HG02759 (cell line): ENCODE results near the gene KCNG1.

Experiments used
- ATAC-seq: cut with Tn5 transposase; IDR thresholded peaks from one replicate; pipeline ENCODE4 v1.9.1; 2021; ENCODE audit warnings: mild to moderate bottlenecking, moderate library complexity; ENCODE audit not compliant: unreplicated experiment

Gene KCNG1

DNA sequence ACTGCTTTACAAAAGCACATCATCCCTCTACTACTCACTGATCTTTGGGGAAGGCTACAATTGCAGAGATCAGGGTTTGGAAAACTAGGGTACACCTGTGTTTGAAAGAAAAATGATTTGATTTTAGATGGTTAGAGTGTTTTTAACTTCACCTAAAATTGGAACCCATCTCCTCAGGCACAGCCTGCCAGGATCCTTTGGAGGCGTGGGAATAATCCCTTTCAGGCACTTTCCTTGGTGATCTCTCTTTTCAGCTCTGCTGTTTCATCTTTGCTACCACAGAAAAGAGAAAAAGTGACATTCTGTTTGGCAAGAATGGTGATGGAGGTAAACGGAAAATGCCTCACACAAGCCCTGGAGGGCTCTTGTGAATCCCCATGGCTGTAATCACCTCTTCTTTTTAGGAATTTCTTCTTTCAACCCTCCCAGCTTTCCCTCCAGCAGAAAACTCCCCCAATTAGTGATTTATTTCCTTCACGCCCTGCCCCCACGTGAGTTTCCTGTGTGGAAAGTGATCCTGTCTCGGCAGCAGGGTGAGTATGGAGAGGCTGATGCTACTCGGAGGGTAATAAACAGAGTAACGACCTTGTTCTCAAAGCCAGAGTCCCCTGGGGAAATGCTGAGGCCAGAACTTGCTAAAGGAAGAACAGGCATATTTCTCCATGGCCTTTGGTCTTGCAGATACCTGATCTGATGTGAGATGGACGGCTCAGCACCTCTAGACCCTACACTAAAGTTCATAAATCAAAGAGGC is 9.2 kb downstream of the KCNG1 start:
- no peak for ATAC-seq

GRCh38 chr20:51012357-51012756 is 10.6 kb downstream of the KCNG1 start:
- ATAC-seq = no peak

DNA sequence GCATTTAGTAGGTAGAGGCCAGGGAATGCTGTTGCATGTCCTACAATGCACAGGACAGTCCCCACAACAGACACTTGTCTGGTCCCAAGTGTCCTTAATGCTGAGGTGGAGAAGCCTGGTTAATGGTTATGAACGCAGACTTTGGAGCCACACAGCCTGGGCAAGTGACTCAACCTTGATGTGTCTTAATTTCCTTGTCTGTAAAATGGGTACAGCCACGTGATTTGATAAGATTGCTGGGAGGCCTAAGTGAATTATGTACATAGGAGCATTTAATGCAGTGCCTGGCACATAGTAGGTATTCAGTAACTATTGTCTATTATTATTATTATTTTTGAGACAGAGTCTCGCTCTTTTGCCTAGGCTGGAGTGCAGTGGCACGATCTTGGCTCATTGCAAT is 11.4 kb downstream of the KCNG1 start:
- no peak for ATAC-seq

DNA sequence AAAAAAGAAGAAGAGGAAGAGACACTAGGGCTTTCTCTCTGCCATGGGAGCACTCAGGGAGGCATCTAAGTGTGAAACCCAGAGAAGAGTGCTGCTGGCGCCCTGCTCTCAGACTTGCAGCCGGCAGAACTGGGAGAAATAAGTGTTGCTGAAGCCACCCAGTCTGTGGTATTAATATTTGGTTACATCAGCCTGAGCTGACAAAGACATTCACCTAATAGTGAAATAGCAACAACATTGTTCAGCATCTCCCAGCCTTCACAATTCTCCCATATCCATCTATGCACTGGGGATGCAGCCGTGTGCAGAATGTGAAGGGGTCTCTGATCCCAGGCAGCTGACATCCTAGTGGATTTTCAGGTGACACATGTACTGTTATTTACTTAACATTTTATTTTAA is 12.0 kb downstream of the KCNG1 start:
- ATAC-seq = no peak

- no peak for ATAC-seq
Measured at GRCh38 chr20:51010043-51010365, 12.9 kb downstream of the KCNG1 start.

GRCh38 chr20:51009303-51010042 is 13.4 kb downstream of the KCNG1 start:
- ATAC-seq = no peak

DNA sequence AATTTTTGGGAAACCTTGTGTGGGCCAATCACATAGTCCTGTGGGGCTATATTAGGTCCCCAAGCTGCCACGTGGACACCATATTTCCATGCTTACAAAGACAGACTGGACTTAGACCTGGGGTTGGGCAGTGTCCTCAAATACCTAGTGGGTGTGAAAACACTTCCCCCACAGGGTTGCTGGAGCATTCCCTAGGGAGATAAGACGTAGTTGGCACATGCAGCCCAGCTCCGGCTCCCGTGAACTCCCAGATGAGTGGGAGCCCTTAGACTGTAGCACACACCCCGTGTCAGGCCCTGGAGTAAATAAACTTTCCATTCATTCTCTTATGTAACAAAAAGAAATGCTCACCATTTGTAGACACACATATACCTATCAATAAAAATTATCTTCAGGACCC is 14.2 kb downstream of the KCNG1 start:
- no peak for ATAC-seq

- ATAC-seq = no peak
Measured at GRCh38 chr20:51005214-51005613, 17.7 kb downstream of the KCNG1 start.

- no peak for ATAC-seq
Measured at GRCh38 chr20:51004781-51005180, 18.1 kb downstream of the KCNG1 start.

DNA sequence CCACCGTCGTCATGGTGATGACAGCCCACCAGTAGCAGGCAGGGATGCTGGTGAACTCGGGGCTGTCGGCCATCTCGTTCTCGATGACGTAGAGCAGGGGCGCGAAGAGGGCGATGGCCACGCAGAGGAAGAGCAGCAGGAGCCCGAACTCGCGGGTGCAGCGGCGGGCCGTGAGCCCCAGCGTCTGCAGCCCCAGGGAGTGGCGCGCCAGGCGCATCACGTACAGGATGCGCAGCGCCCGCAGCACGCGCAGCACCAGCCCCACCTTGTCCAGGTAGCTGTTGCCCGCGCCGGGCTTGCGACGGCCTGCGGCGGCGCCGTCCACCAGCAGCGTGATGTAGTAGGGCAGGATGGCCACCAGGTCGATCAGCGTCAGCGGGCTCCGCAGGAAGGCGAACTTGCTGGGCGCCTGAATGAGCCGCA is 18.6 kb downstream of the KCNG1 start:
- ATAC-seq = no peak

- ATAC-seq = no peak
Measured at GRCh38 chr20:51003753-51004152, 19.2 kb downstream of the KCNG1 start.

- no peak for ATAC-seq
Measured at GRCh38 chr20:51002633-51003032, 20.3 kb downstream of the KCNG1 start.

GRCh38 chr20:51001430-51002265 is 21.3 kb downstream of the KCNG1 start:
- no peak for ATAC-seq

DNA sequence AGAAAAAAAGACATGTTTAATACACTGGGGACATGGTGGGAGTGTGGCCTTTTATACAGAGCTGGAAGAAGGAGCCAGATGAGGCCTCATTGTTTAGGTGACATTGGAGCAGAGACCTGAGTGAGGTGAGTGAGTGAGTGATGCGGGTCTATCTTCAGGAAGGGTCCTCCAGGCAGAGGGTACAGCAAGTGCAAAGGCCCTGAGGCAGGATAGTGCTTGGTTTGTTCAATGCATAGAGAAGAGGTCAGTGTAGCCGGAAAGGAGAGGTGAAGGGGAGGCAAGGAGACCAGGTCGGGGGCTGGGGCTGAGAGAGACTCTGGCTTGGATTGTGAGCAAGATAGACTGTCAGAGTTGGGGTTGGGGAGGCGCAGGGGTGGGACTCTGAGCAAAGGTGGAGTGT is 23.6 kb downstream of the KCNG1 start:
- no peak for ATAC-seq

- no peak for ATAC-seq
Measured at GRCh38 chr20:50996901-50997865, 25.7 kb downstream of the KCNG1 start.

DNA sequence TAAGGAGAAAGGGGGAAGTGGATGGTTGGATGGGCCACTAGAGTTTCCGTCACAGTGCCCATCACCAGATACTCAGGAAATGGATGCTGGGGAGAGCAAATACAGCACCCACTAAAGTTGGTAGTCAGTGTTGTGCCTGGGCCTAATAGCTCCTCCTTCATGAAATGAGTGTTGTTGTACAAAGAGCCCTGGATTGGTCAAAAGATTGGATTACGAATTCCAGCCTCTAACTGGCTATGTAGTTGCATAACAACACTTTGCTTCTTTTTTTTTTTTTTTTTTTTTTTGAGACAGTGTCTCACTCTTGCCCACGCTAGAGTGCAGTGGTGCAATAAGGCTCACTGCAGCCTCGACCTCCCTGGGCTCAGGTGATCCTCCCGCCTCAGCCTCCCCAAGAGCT is 27.4 kb downstream of the KCNG1 start:
- no peak for ATAC-seq

GRCh38 chr20:50993876-50994275 is 29.0 kb downstream of the KCNG1 start:
- ATAC-seq = no peak

GRCh38 chr20:50992733-50993457 is 30.0 kb downstream of the KCNG1 start:
- ATAC-seq = peak; percentile 74

DNA sequence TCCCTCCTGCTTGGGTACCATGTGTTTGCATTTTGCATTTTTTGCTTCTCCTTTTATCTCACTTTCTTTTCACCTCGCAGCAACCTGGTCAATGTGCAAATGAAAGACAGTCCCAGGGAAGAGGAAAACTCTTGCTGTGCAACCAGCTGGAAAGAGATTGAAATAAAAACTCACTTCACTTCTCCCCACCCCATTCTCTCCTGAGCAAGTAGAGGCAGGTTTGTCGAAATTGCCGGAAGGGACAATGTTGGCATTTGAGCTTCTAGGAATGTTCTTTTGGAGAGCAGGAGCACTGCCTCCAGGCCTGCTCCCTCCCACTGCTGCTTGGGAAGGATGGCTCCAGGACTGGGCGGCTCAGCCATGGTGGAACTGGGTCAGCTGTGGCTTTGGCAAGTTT is 30.6 kb downstream of the KCNG1 start:
- no peak for ATAC-seq

GRCh38 chr20:50991076-50991475 is 31.8 kb downstream of the KCNG1 start:
- no peak for ATAC-seq
